GM23338 (cell line): Measurements from ENCODE around the gene TRIP4. TPM values are rescaled to one million over a fixed set of nuclear protein-coding genes. Genes with fewer than 3 reads are reported as not detected.

Experiments
- ATAC-seq: fragments of 200-7000 bp; cut with Tn5 transposase; 3 replicates; pipeline ENCODE4 v1.9.1; 2020
- DNase-seq: peaks from one replicate; pipeline ENCODE4 v3.0.0-alpha.2; 2015; ENCODE audit warnings: low spot score
- H2AFZ ChIP-seq: fragments of 200-600 bp; sonication (generic); 2 replicates; pipeline ENCODE4 v1.8.0; 2016; ENCODE audit warnings: antibody characterized with exemption, mild to moderate bottlenecking, moderate library complexity
- H3F3A ChIP-seq: fragments of 200-600 bp; sonication (generic); replicated peaks from 2 replicates; pipeline ENCODE4 v1.8.0; 2017; ENCODE audit warnings: antibody characterized with exemption, mixed run types, low read depth
- H3K27ac ChIP-seq: fragments of 200-600 bp; sonication (generic); 2 replicates; pipeline ENCODE4 v1.6.1; 2016; ENCODE audit warnings: low read depth
- H3K27me3 ChIP-seq: fragments of 200-600 bp; sonication (generic); 2 replicates; pipeline ENCODE4 v1.8.0; 2016; ENCODE audit warnings: mild to moderate bottlenecking, mixed run types, moderate library complexity; ENCODE audit not compliant: insufficient read depth
- H3K36me3 ChIP-seq: fragments of 200-600 bp; sonication (generic); 2 replicates; pipeline ENCODE4 v1.8.0; 2016; ENCODE audit warnings: mild to moderate bottlenecking; ENCODE audit not compliant: insufficient read depth
- H3K4me1 ChIP-seq: fragments of 200-600 bp; sonication (generic); 2 replicates; pipeline ENCODE4 v1.8.0; 2016; ENCODE audit warnings: mild to moderate bottlenecking, moderate library complexity; ENCODE audit not compliant: insufficient read depth
- H3K4me2 ChIP-seq: fragments of 200-600 bp; sonication (generic); 2 replicates; pipeline ENCODE4 v1.7.1; 2017; ENCODE audit warnings: mixed run types
- H3K4me3 ChIP-seq: fragments of 200-600 bp; sonication (generic); 2 replicates; pipeline ENCODE4 v1.6.1; 2016; ENCODE audit warnings: mixed run types
- H3K79me2 ChIP-seq: fragments of 200-600 bp; sonication (generic); replicated peaks from 2 replicates; pipeline ENCODE4 v1.8.0; 2017; ENCODE audit warnings: mild to moderate bottlenecking; ENCODE audit not compliant: insufficient read depth
- H3K9me2 ChIP-seq: fragments of 200-600 bp; sonication (generic); 2 replicates; pipeline ENCODE4 v1.8.0; 2017; ENCODE audit not compliant: insufficient read depth
- H4K20me1 ChIP-seq: fragments of 200-600 bp; sonication (generic); replicated peaks from 2 replicates; pipeline ENCODE4 v1.8.0; 2017; ENCODE audit warnings: mild to moderate bottlenecking; ENCODE audit not compliant: insufficient read depth
- H3K27ac Mint-ChIP-seq: 2 replicates; pipeline ENCODE4 v1.8.0; 2020; ENCODE audit warnings: inconsistent platforms, mild to moderate bottlenecking, moderate library complexity, mixed read lengths
- H3K27me3 Mint-ChIP-seq: 3 replicates; pipeline ENCODE4 v1.8.0; 2022; ENCODE audit warnings: low read depth, mild to moderate bottlenecking, moderate library complexity, mixed read lengths, inconsistent platforms; ENCODE audit not compliant: insufficient read depth, poor library complexity
- H3K36me3 Mint-ChIP-seq: 3 replicates; pipeline ENCODE4 v1.8.0; 2021; ENCODE audit warnings: low read depth, mild to moderate bottlenecking, inconsistent platforms, moderate library complexity, mixed read lengths
- H3K4me1 Mint-ChIP-seq: 3 replicates; pipeline ENCODE4 v1.8.0; 2020; ENCODE audit warnings: mild to moderate bottlenecking, inconsistent platforms, mixed read lengths
- H3K4me3 Mint-ChIP-seq: 3 replicates; pipeline ENCODE4 v1.8.0; 2021; ENCODE audit warnings: moderate library complexity, mild to moderate bottlenecking, inconsistent platforms, mixed read lengths
- H3K9me3 Mint-ChIP-seq: 3 replicates; pipeline ENCODE4 v1.8.0; 2020; ENCODE audit warnings: moderate library complexity, mild to moderate bottlenecking, inconsistent platforms, mixed read lengths
- CREB1 ChIP-seq: fragments of 250-450 bp; sonication (Bioruptor Pico); IDR thresholded peaks from 2 replicates; pipeline ENCODE4 v1.5.0; 2020; ENCODE audit warnings: low read depth, mild to moderate bottlenecking, moderate library complexity
- CTCF ChIP-seq, 2 experiments: fragments of 200-600 bp in 1 of 2; sonication (generic) in 1 of 2; conservative IDR thresholded peaks; 2 replicates each; pipeline versions ENCODE4 v1.5.1 to v1.6.1; 2016 to 2017; ENCODE audit warnings: antibody characterized with exemption in 2 of 2, low read depth in 2 of 2, mild to moderate bottlenecking in 2 of 2, moderate library complexity in 1 of 2
- EZH2phosphoT487 ChIP-seq: fragments of 200-600 bp; sonication (generic); IDR thresholded peaks from one replicate; pipeline ENCODE4 v1.8.1; 2018; ENCODE audit warnings: antibody characterized with exemption; ENCODE audit not compliant: unreplicated experiment
- NANOG ChIP-seq: IDR thresholded peaks from 2 replicates; pipeline ENCODE4 v1.6.1; 2016; ENCODE audit warnings: antibody characterized with exemption, borderline replicate concordance
- POLR2AphosphoS5 ChIP-seq: IDR thresholded peaks from 2 replicates; pipeline ENCODE4 v1.6.1; 2016; ENCODE audit warnings: antibody characterized with exemption, low read depth
- REST ChIP-seq: IDR thresholded peaks from one replicate; pipeline ENCODE4 v1.6.1; 2018; ENCODE audit warnings: antibody characterized with exemption; ENCODE audit not compliant: unreplicated experiment
- STAT1 ChIP-seq: IDR thresholded peaks from one replicate; pipeline ENCODE4 v1.6.1; 2016; ENCODE audit warnings: antibody characterized with exemption; ENCODE audit not compliant: unreplicated experiment
- ZNF114 ChIP-seq: fragments of 250-450 bp; sonication (Bioruptor Pico); IDR thresholded peaks from 2 replicates; pipeline ENCODE4 v1.5.0; 2020; ENCODE audit warnings: mild to moderate bottlenecking, moderate library complexity
- ZNF331 ChIP-seq: fragments of 250-450 bp; sonication (Bioruptor Pico); IDR thresholded peaks from 2 replicates; pipeline ENCODE4 v1.5.0; 2020; ENCODE audit warnings: low read depth, mild to moderate bottlenecking, moderate library complexity
- ZNF462 ChIP-seq: fragments of 250-450 bp; sonication (Bioruptor Pico); IDR thresholded peaks from 2 replicates; pipeline ENCODE4 v1.5.0; 2020; ENCODE audit warnings: mild to moderate bottlenecking, moderate library complexity
- polyA plus RNA-seq: library from polyadenylated mRNA; unstranded; fragments of >200 nt; fragmentation: Nextera tagmentation; extraction: Ambion mirVana; gene quantifications from 2 replicates; pipeline ENCODE4 v1.2.1, GENCODE V29; 2016
- total RNA-seq: library from RNA; depleted of rRNA; stranded (reverse); fragments of >200 nt; shearing (Covaris generic); gene quantifications from 2 replicates; pipeline ENCODE4 v1.2.3, GENCODE V29; 2014

TRIP4 gene
- total and polyA plus RNA-seq, 2 experiments from 2014 or later: 10.3 to 16.0 TPM

- TF ChIP-seq ZNF462 (CRISPR knock-in tag) (no peak), ZNF114 (CRISPR knock-in tag) (no peak)
Observed at GRCh38 chr15:64354688-64355344, 32.8 kb upstream of the TRIP4 start (continued).

GRCh38 chr15:64355348-64355943, 32.2 kb upstream of the TRIP4 start:
- Histone ChIP-seq H3K4me3 (peak overlapping the region; percentile 80), H3K79me2 (peaks cover 48% of the 10 kb centered on the region), H3K9me2 (no peaks in the 10 kb centered on the region), H3K27me3 (no peaks in the 10 kb centered on the region), H3K4me2 (peak overlapping the region; percentile 95), H3K27ac (peak overlapping the region; percentile 90), H4K20me1 (no peaks in the 10 kb centered on the region; the same call in 1 of the 2 replicates), H3K36me3 (no peaks in the 10 kb centered on the region), H3F3A (peaks cover 7% of the 10 kb centered on the region; the same call in 1 of the 2 replicates), H3K4me1 (peaks cover 8% of the 10 kb centered on the region), H2AFZ (peak overlapping the region; percentile 25; the same call in 1 of the 2 replicates)
- ATAC-seq (peak; percentile 60), DNase-seq (peak; percentile 69)
- Mint-ChIP-seq H3K36me3 (no peaks in the 10 kb centered on the region; the same call in 1 of the 3 replicates), H3K4me1 (peaks cover 10% of the 10 kb centered on the region), H3K27me3 (peaks cover 5% of the 10 kb centered on the region), H3K27ac (peak overlapping the region; percentile 97), H3K9me3 (no peaks in the 10 kb centered on the region), H3K4me3 (peak overlapping the region; percentile 82)
- TF ChIP-seq CTCF (conservative IDR thresholded peaks at IDR 0.05; ENCODE audit: low read depth in 2 of 2) (no peak), ZNF114 (CRISPR knock-in tag) (no peak), NANOG (no peak), STAT1 (no peak), EZH2phosphoT487 (no peak), POLR2AphosphoS5 (no peak), ZNF331 (no peak), REST (no peak), CREB1 (CRISPR knock-in tag) (no peak)
